ENCODE data around the gene GDPD4.

The GDPD4 gene

GRCh38 chr11:77269484-77270123 is 31.9 kb downstream of the GDPD4 start:
- Histone ChIP-seq H3K9ac (ENCODE audit: low read length) (no peak overlapping the region), H3K27me3 (replicated peaks; ENCODE audit: insufficient read depth, low read length) (no peaks in the 10 kb centered on the region), H4K20me1 (ENCODE audit: insufficient read depth, low read length) (no peaks in the 10 kb centered on the region), H3K27ac (ENCODE audit: low read length) (no peak overlapping the region), H3K4me3 (ENCODE audit: low read length) (no peak overlapping the region), H2AFZ (ENCODE audit: low read length) (no peak overlapping the region), H3K9me2 (replicated peaks; ENCODE audit: insufficient read depth, low read length) (no peaks in the 10 kb centered on the region), H3K79me2 (ENCODE audit: low read length) (no peaks in the 10 kb centered on the region), H3K9me3 (replicated peaks; ENCODE audit: insufficient read depth, low read length) (no peaks in the 10 kb centered on the region), H3F3A (ENCODE audit: insufficient read depth, low read length) (no peaks in the 10 kb centered on the region), H3K36me3 (replicated peaks; ENCODE audit: insufficient read depth, low read length) (no peaks in the 10 kb centered on the region), H3K4me2 (ENCODE audit: low read depth, low read length) (no peak overlapping the region), H3K4me1 (ENCODE audit: low read length) (no peaks in the 10 kb centered on the region)
- DNase-seq = no peak
- TF ChIP-seq CTCF (IDR thresholded peaks at IDR 0.05; ENCODE audit: low read length) (no peak), EZH2phosphoT487 (IDR thresholded peaks at IDR 0.05; ENCODE audit: low read length) (no peak), EZH2 (optimal IDR thresholded peaks at IDR 0.05; ENCODE audit: low read depth, low read length) (no peak)

- TF ChIP-seq EZH2phosphoT487 (IDR thresholded peaks at IDR 0.05; ENCODE audit: low read length) (no peak), CTCF (IDR thresholded peaks at IDR 0.05; ENCODE audit: low read length) (no peak)
- no peak for DNase-seq
- H3K9ac ChIP-seq (ENCODE audit: low read length) = no peak overlapping the region
- no peaks in the 10 kb centered on the region for H3K79me2 ChIP-seq (ENCODE audit: low read length)
- H3K4me1 ChIP-seq (ENCODE audit: low read length) = no peaks in the 10 kb centered on the region
- H4K20me1 ChIP-seq (ENCODE audit: insufficient read depth, low read length) = no peaks in the 10 kb centered on the region
- H3K9me2 ChIP-seq (replicated peaks; ENCODE audit: insufficient read depth, low read length) = no peaks in the 10 kb centered on the region
- no peaks in the 10 kb centered on the region for H3F3A ChIP-seq (ENCODE audit: insufficient read depth, low read length)
- H3K36me3 ChIP-seq (replicated peaks; ENCODE audit: insufficient read depth, low read length) = no peaks in the 10 kb centered on the region
- no peaks in the 10 kb centered on the region for H3K27me3 ChIP-seq (replicated peaks; ENCODE audit: insufficient read depth, low read length)
- no peak overlapping the region for H3K4me3 ChIP-seq (ENCODE audit: low read length)
- H3K9me3 ChIP-seq (replicated peaks; ENCODE audit: insufficient read depth, low read length) = no peaks in the 10 kb centered on the region
- no peak overlapping the region for H3K4me2 ChIP-seq (ENCODE audit: low read depth, low read length)
- no peak overlapping the region for H2AFZ ChIP-seq (ENCODE audit: low read length)
- H3K27ac ChIP-seq (ENCODE audit: low read length) = no peak overlapping the region
Observed at GRCh38 chr11:77267962-77268361, 33.5 kb downstream of the GDPD4 start.

- no peaks in the 10 kb centered on the region for H3K79me2 ChIP-seq (ENCODE audit: low read length)
- H3K9me3 ChIP-seq (replicated peaks; ENCODE audit: insufficient read depth, low read length) = no peaks in the 10 kb centered on the region
- no peak overlapping the region for H3K27ac ChIP-seq (ENCODE audit: low read length)
- no peaks in the 10 kb centered on the region for H3F3A ChIP-seq (ENCODE audit: insufficient read depth, low read length)
- no peaks in the 10 kb centered on the region for H3K36me3 ChIP-seq (replicated peaks; ENCODE audit: insufficient read depth, low read length)
- H3K4me1 ChIP-seq (ENCODE audit: low read length) = no peaks in the 10 kb centered on the region
- H3K27me3 ChIP-seq (replicated peaks; ENCODE audit: insufficient read depth, low read length) = no peaks in the 10 kb centered on the region
- H3K9ac ChIP-seq (ENCODE audit: low read length) = no peak overlapping the region
- no peak for DNase-seq
- H3K9me2 ChIP-seq (replicated peaks; ENCODE audit: insufficient read depth, low read length) = no peaks in the 10 kb centered on the region
- H3K4me3 ChIP-seq (ENCODE audit: low read length) = no peak overlapping the region
- no peak for TF ChIP-seq EZH2 (optimal IDR thresholded peaks at IDR 0.05; ENCODE audit: low read depth, low read length)
- TF ChIP-seq CTCF (IDR thresholded peaks at IDR 0.05; ENCODE audit: low read length) = no peak
- TF ChIP-seq EZH2phosphoT487 (IDR thresholded peaks at IDR 0.05; ENCODE audit: low read length) = no peak
- H3K4me2 ChIP-seq (ENCODE audit: low read depth, low read length) = no peak overlapping the region
- no peaks in the 10 kb centered on the region for H4K20me1 ChIP-seq (ENCODE audit: insufficient read depth, low read length)
- no peak overlapping the region for H2AFZ ChIP-seq (ENCODE audit: low read length)
Observed at GRCh38 chr11:77266766-77267165, 34.7 kb downstream of the GDPD4 start.

Data from MM.1S (cell line).